Midbrain (tissue), 1 donor: Measurements from ENCODE around the gene UBA6.
"Not testable (repeated sequence)": the region's sequence is repeated elsewhere in the genome, so short reads cannot be mapped to it uniquely, and the experiment has no call there.

ENCODE experiments used
- DNase-seq: peaks from one replicate; lab custom pipeline; 2025; lab: John Stamatoyannopoulos, UW

Gene UBA6

GRCh38 chr4:67713529-67714247 lies 12.7 kb upstream of the UBA6 start:
- no peak for DNase-seq

GRCh38 chr4:67712650-67713528 lies 11.9 kb upstream of the UBA6 start:
- DNase-seq = no peak

- no peak for DNase-seq
Observed at GRCh38 chr4:67712000-67712625, 11.2 kb upstream of the UBA6 start.

GRCh38 chr4:67706682-67707081 lies 5.7 kb upstream of the UBA6 start:
- not testable (repeated sequence) for DNase-seq

GRCh38 chr4:67704843-67705242 lies 3.9 kb upstream of the UBA6 start:
- DNase-seq = no peak

- no peak for DNase-seq
Observed at GRCh38 chr4:67702166-67702565, 1.2 kb upstream of the UBA6 start.

GRCh38 chr4:67701517-67701850 lies 529 bp upstream of the UBA6 start:
- no peak for DNase-seq

GRCh38 chr4:67700116-67700737 lies 728 bp downstream of the UBA6 start:
- peak; percentile 57 for DNase-seq

GRCh38 chr4:67699603-67700002 lies 1.4 kb downstream of the UBA6 start:
- DNase-seq = no peak

GRCh38 chr4:67697860-67698687 lies 2.9 kb downstream of the UBA6 start:
- no peak for DNase-seq

GRCh38 chr4:67696061-67696460 lies 4.9 kb downstream of the UBA6 start:
- DNase-seq = no peak

- DNase-seq = no peak
Observed at GRCh38 chr4:67694662-67695061, 6.3 kb downstream of the UBA6 start.

- no peak for DNase-seq
Observed at GRCh38 chr4:67691328-67691727, 9.6 kb downstream of the UBA6 start.

GRCh38 chr4:67687636-67688035 lies 13.3 kb downstream of the UBA6 start:
- DNase-seq = no peak

GRCh38 chr4:67685532-67685859 lies 15.5 kb downstream of the UBA6 start:
- no peak for DNase-seq

- no peak for DNase-seq
Observed at GRCh38 chr4:67684839-67685531, 16.0 kb downstream of the UBA6 start.

GRCh38 chr4:67682266-67682665 lies 18.7 kb downstream of the UBA6 start:
- no peak for DNase-seq

GRCh38 chr4:67680581-67681222 lies 20.3 kb downstream of the UBA6 start:
- DNase-seq = no peak

- no peak for DNase-seq
Observed at GRCh38 chr4:67678612-67679011, 22.3 kb downstream of the UBA6 start.

- no peak for DNase-seq
Observed at GRCh38 chr4:67674098-67674497, 26.9 kb downstream of the UBA6 start.

- no peak for DNase-seq
Observed at GRCh38 chr4:67668315-67668714, 32.6 kb downstream of the UBA6 start.
